Lower lobe of right lung (tissue), 2 donors: ENCODE measurements around the gene IL18RAP. TPM values are rescaled to one million over a fixed set of nuclear protein-coding genes. Genes with fewer than 3 reads are reported as not detected.

Experiments used
- ATAC-seq, 2 donors: fragments of 200-7000 bp; cut with Tn5 transposase; one replicate each; pipeline ENCODE4 v1.9.1; 2020 to 2022; ENCODE audit warnings: mild to moderate bottlenecking in 2 of 2, moderate library complexity in 2 of 2
- DNase-seq: peaks from one replicate; pipeline ENCODE4 v3.0.0-alpha.2; 2020
- H3K27ac ChIP-seq: fragments of 200-600 bp; one replicate; pipeline ENCODE4 v1.8.0; 2022
- H3K27me3 ChIP-seq: fragments of 200-600 bp; one replicate; pipeline ENCODE4 v1.8.0; 2022; ENCODE audit warnings: low read depth
- H3K36me3 ChIP-seq: fragments of 200-600 bp; one replicate; pipeline ENCODE4 v1.8.0; 2022; ENCODE audit warnings: mild to moderate bottlenecking
- H3K4me1 ChIP-seq: fragments of 200-600 bp; one replicate; pipeline ENCODE4 v1.8.0; 2022
- H3K4me3 ChIP-seq: fragments of 200-600 bp; one replicate; pipeline ENCODE4 v1.8.0; 2022; ENCODE audit warnings: mild to moderate bottlenecking
- H3K9me3 ChIP-seq: fragments of 200-600 bp; one replicate; pipeline ENCODE4 v1.8.0; 2022
- intact Hi-C: fragments of 100-400 bp; cut with DNase I; formaldehyde crosslinking; loops from one replicate; pipeline ENCODE4 v1.11.0; 2022
- microRNA-seq: library from miRNA; unstranded; fragments of <30 nt; microRNA quantifications from one replicate; pipeline ENCODE4 v1.2.0, GENCODE V29; 2020; ENCODE audit warnings: borderline number of aligned reads
- total RNA-seq: library from RNA; stranded (reverse); fragmentation: NEBNext Ultra II Directional; extraction: Animal tissue kit (Norgen Biotek cat#: 25700); gene quantifications from one replicate; pipeline ENCODE4 v1.2.1, GENCODE V29; 2021
- TF ChIP-seq, protein P1 (sequence below): fragments of 200-600 bp; IDR thresholded peaks from one replicate; pipeline ENCODE4 v1.8.0; 2022; ENCODE audit warnings: antibody characterized with exemption, mild to moderate bottlenecking
- donor health status: DM: no; HTN: yes; CAD: no; lungs with severe emphysema.

IL18RAP gene
- total RNA-seq, 1 donor from 2014 or later = 6.8 TPM

DNA sequence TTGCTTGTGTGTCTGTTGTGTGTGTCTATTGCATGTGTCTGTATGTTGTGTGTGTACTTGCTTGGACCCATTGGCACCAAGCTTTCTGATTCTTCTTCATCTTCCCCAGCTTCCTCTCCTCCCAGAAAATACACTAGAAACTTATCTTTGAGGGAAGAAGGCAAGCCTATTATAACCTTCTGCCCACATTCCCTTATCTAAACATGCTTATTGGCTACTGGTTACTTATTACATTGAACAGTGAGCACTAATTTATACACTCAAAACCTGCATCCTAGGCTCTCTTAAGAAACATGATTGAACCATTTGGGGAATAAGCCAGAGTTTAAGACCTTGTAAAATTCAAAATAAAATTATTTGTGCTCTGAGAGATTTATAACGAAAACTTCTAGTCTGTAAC, 76.6 kb downstream of the IL18RAP start:
- DNase-seq (no peak), ATAC-seq (no peak)
- Histone ChIP-seq H3K27ac (no peak overlapping the region), H3K4me1 (no peaks in the 10 kb centered on the region), H3K36me3 (no peaks in the 10 kb centered on the region), H3K27me3 (no peaks in the 10 kb centered on the region), H3K9me3 (no peaks in the 10 kb centered on the region), H3K4me3 (no peak overlapping the region)
- intact Hi-C loops = no loop called here
- TF ChIP-seq, protein P1, sequence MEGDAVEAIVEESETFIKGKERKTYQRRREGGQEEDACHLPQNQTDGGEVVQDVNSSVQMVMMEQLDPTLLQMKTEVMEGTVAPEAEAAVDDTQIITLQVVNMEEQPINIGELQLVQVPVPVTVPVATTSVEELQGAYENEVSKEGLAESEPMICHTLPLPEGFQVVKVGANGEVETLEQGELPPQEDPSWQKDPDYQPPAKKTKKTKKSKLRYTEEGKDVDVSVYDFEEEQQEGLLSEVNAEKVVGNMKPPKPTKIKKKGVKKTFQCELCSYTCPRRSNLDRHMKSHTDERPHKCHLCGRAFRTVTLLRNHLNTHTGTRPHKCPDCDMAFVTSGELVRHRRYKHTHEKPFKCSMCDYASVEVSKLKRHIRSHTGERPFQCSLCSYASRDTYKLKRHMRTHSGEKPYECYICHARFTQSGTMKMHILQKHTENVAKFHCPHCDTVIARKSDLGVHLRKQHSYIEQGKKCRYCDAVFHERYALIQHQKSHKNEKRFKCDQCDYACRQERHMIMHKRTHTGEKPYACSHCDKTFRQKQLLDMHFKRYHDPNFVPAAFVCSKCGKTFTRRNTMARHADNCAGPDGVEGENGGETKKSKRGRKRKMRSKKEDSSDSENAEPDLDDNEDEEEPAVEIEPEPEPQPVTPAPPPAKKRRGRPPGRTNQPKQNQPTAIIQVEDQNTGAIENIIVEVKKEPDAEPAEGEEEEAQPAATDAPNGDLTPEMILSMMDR = no peak

Small RNA genes lying within 50 kb of the gene (microRNA-seq; reads per million reads assigned to microRNA genes)
- 3.5 reads per million for gene MIR4772

Other genes with a start within 250 kb of the IL18RAP start
- gene IL1RL2, start 236.1 kb upstream of the IL18RAP start, total RNA-seq = not detected
- 69.6 TPM for gene IL1RL1, start 111.6 kb upstream of the IL18RAP start, total RNA-seq
- 27.5 TPM for gene IL18R1, start 67.4 kb upstream of the IL18RAP start, total RNA-seq
- not detected for gene SLC9A4, start 50.1 kb downstream of the IL18RAP start, total RNA-seq
- 0.35 TPM for gene SLC9A2, start 196.4 kb downstream of the IL18RAP start, total RNA-seq